GM23338 (cell line): ENCODE results near the gene LLGL1. TPM values are rescaled to one million over a fixed set of nuclear protein-coding genes. Genes with fewer than 3 reads are reported as not detected.

Experiments used
- ATAC-seq: fragments of 200-7000 bp; cut with Tn5 transposase; 3 replicates; pipeline ENCODE4 v1.9.1; 2020
- DNase-seq: peaks from one replicate; pipeline ENCODE4 v3.0.0-alpha.2; 2015; ENCODE audit warnings: low spot score
- H2AFZ ChIP-seq: fragments of 200-600 bp; sonication (generic); 2 replicates; pipeline ENCODE4 v1.8.0; 2016; ENCODE audit warnings: antibody characterized with exemption, mild to moderate bottlenecking, moderate library complexity
- H3F3A ChIP-seq: fragments of 200-600 bp; sonication (generic); replicated peaks from 2 replicates; pipeline ENCODE4 v1.8.0; 2017; ENCODE audit warnings: antibody characterized with exemption, mixed run types, low read depth
- H3K27ac ChIP-seq: fragments of 200-600 bp; sonication (generic); 2 replicates; pipeline ENCODE4 v1.6.1; 2016; ENCODE audit warnings: low read depth
- H3K27me3 ChIP-seq: fragments of 200-600 bp; sonication (generic); 2 replicates; pipeline ENCODE4 v1.8.0; 2016; ENCODE audit warnings: mild to moderate bottlenecking, mixed run types, moderate library complexity; ENCODE audit not compliant: insufficient read depth
- H3K36me3 ChIP-seq: fragments of 200-600 bp; sonication (generic); 2 replicates; pipeline ENCODE4 v1.8.0; 2016; ENCODE audit warnings: mild to moderate bottlenecking; ENCODE audit not compliant: insufficient read depth
- H3K4me1 ChIP-seq: fragments of 200-600 bp; sonication (generic); 2 replicates; pipeline ENCODE4 v1.8.0; 2016; ENCODE audit warnings: mild to moderate bottlenecking, moderate library complexity; ENCODE audit not compliant: insufficient read depth
- H3K4me2 ChIP-seq: fragments of 200-600 bp; sonication (generic); 2 replicates; pipeline ENCODE4 v1.7.1; 2017; ENCODE audit warnings: mixed run types
- H3K4me3 ChIP-seq: fragments of 200-600 bp; sonication (generic); 2 replicates; pipeline ENCODE4 v1.6.1; 2016; ENCODE audit warnings: mixed run types
- H3K79me2 ChIP-seq: fragments of 200-600 bp; sonication (generic); replicated peaks from 2 replicates; pipeline ENCODE4 v1.8.0; 2017; ENCODE audit warnings: mild to moderate bottlenecking; ENCODE audit not compliant: insufficient read depth
- H3K9me2 ChIP-seq: fragments of 200-600 bp; sonication (generic); 2 replicates; pipeline ENCODE4 v1.8.0; 2017; ENCODE audit not compliant: insufficient read depth
- H4K20me1 ChIP-seq: fragments of 200-600 bp; sonication (generic); replicated peaks from 2 replicates; pipeline ENCODE4 v1.8.0; 2017; ENCODE audit warnings: mild to moderate bottlenecking; ENCODE audit not compliant: insufficient read depth
- H3K27ac Mint-ChIP-seq: 2 replicates; pipeline ENCODE4 v1.8.0; 2020; ENCODE audit warnings: inconsistent platforms, mild to moderate bottlenecking, moderate library complexity, mixed read lengths
- H3K27me3 Mint-ChIP-seq: 3 replicates; pipeline ENCODE4 v1.8.0; 2022; ENCODE audit warnings: low read depth, mild to moderate bottlenecking, moderate library complexity, mixed read lengths, inconsistent platforms; ENCODE audit not compliant: insufficient read depth, poor library complexity
- H3K36me3 Mint-ChIP-seq: 3 replicates; pipeline ENCODE4 v1.8.0; 2021; ENCODE audit warnings: low read depth, mild to moderate bottlenecking, inconsistent platforms, moderate library complexity, mixed read lengths
- H3K4me1 Mint-ChIP-seq: 3 replicates; pipeline ENCODE4 v1.8.0; 2020; ENCODE audit warnings: mild to moderate bottlenecking, inconsistent platforms, mixed read lengths
- H3K4me3 Mint-ChIP-seq: 3 replicates; pipeline ENCODE4 v1.8.0; 2021; ENCODE audit warnings: moderate library complexity, mild to moderate bottlenecking, inconsistent platforms, mixed read lengths
- H3K9me3 Mint-ChIP-seq: 3 replicates; pipeline ENCODE4 v1.8.0; 2020; ENCODE audit warnings: moderate library complexity, mild to moderate bottlenecking, inconsistent platforms, mixed read lengths
- CREB1 ChIP-seq: fragments of 250-450 bp; sonication (Bioruptor Pico); IDR thresholded peaks from 2 replicates; pipeline ENCODE4 v1.5.0; 2020; ENCODE audit warnings: low read depth, mild to moderate bottlenecking, moderate library complexity
- CTCF ChIP-seq, 2 experiments: fragments of 200-600 bp in 1 of 2; sonication (generic) in 1 of 2; conservative IDR thresholded peaks; 2 replicates each; pipeline versions ENCODE4 v1.5.1 to v1.6.1; 2016 to 2017; ENCODE audit warnings: antibody characterized with exemption in 2 of 2, low read depth in 2 of 2, mild to moderate bottlenecking in 2 of 2, moderate library complexity in 1 of 2
- EZH2 ChIP-seq: fragments of 200-600 bp; sonication (generic); IDR thresholded peaks from one replicate; pipeline ENCODE4 v1.8.0; 2017; ENCODE audit warnings: antibody characterized with exemption, mild to moderate bottlenecking, low read depth; ENCODE audit not compliant: unreplicated experiment
- EZH2phosphoT487 ChIP-seq: fragments of 200-600 bp; sonication (generic); IDR thresholded peaks from one replicate; pipeline ENCODE4 v1.8.1; 2018; ENCODE audit warnings: antibody characterized with exemption; ENCODE audit not compliant: unreplicated experiment
- JUNB ChIP-seq: IDR thresholded peaks from one replicate; pipeline ENCODE4 v1.6.1; 2016; ENCODE audit warnings: antibody characterized with exemption; ENCODE audit not compliant: unreplicated experiment
- NANOG ChIP-seq: IDR thresholded peaks from 2 replicates; pipeline ENCODE4 v1.6.1; 2016; ENCODE audit warnings: antibody characterized with exemption, borderline replicate concordance
- POLR2AphosphoS5 ChIP-seq: IDR thresholded peaks from 2 replicates; pipeline ENCODE4 v1.6.1; 2016; ENCODE audit warnings: antibody characterized with exemption, low read depth
- REST ChIP-seq: IDR thresholded peaks from one replicate; pipeline ENCODE4 v1.6.1; 2018; ENCODE audit warnings: antibody characterized with exemption; ENCODE audit not compliant: unreplicated experiment
- STAT1 ChIP-seq: IDR thresholded peaks from one replicate; pipeline ENCODE4 v1.6.1; 2016; ENCODE audit warnings: antibody characterized with exemption; ENCODE audit not compliant: unreplicated experiment
- ZNF114 ChIP-seq: fragments of 250-450 bp; sonication (Bioruptor Pico); IDR thresholded peaks from 2 replicates; pipeline ENCODE4 v1.5.0; 2020; ENCODE audit warnings: mild to moderate bottlenecking, moderate library complexity
- ZNF331 ChIP-seq: fragments of 250-450 bp; sonication (Bioruptor Pico); IDR thresholded peaks from 2 replicates; pipeline ENCODE4 v1.5.0; 2020; ENCODE audit warnings: low read depth, mild to moderate bottlenecking, moderate library complexity
- ZNF462 ChIP-seq: fragments of 250-450 bp; sonication (Bioruptor Pico); IDR thresholded peaks from 2 replicates; pipeline ENCODE4 v1.5.0; 2020; ENCODE audit warnings: mild to moderate bottlenecking, moderate library complexity
- polyA plus RNA-seq: library from polyadenylated mRNA; unstranded; fragments of >200 nt; fragmentation: Nextera tagmentation; extraction: Ambion mirVana; gene quantifications from 2 replicates; pipeline ENCODE4 v1.2.1, GENCODE V29; 2016
- total RNA-seq: library from RNA; depleted of rRNA; stranded (reverse); fragments of >200 nt; shearing (Covaris generic); gene quantifications from 2 replicates; pipeline ENCODE4 v1.2.3, GENCODE V29; 2014
- TF ChIP-seq, protein P1 (sequence below): IDR thresholded peaks from 2 replicates; pipeline ENCODE4 v1.6.1; 2016; ENCODE audit warnings: antibody characterized with exemption

LLGL1 gene
- total and polyA plus RNA-seq, 2 experiments from 2014 or later = 5.9 to 129 TPM

- Mint-ChIP-seq H3K9me3 (no peaks in the 10 kb centered on the region), H3K36me3 (peaks cover 71% of the 10 kb centered on the region), H3K4me1 (peaks cover 14% of the 10 kb centered on the region), H3K27ac (no peak overlapping the region), H3K27me3 (peaks cover 13% of the 10 kb centered on the region), H3K4me3 (no peak overlapping the region)
- H3K4me1 ChIP-seq = peaks cover 9% of the 10 kb centered on the region
- no peaks in the 10 kb centered on the region for H3K27me3 ChIP-seq
- no peak for TF ChIP-seq ZNF462 (CRISPR knock-in tag)
- TF ChIP-seq CREB1 (CRISPR knock-in tag) = no peak
- TF ChIP-seq EZH2phosphoT487 = no peak
- TF ChIP-seq CTCF (conservative IDR thresholded peaks at IDR 0.05; ENCODE audit: low read depth in 2 of 2) = no peak
- no peak for TF ChIP-seq ZNF331 (CRISPR knock-in tag)
- TF ChIP-seq EZH2 = no peak
- TF ChIP-seq, protein P1, sequence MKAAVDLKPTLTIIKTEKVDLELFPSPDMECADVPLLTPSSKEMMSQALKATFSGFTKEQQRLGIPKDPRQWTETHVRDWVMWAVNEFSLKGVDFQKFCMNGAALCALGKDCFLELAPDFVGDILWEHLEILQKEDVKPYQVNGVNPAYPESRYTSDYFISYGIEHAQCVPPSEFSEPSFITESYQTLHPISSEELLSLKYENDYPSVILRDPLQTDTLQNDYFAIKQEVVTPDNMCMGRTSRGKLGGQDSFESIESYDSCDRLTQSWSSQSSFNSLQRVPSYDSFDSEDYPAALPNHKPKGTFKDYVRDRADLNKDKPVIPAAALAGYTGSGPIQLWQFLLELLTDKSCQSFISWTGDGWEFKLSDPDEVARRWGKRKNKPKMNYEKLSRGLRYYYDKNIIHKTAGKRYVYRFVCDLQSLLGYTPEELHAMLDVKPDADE = no peak
- no peak for TF ChIP-seq ZNF114 (CRISPR knock-in tag)
- TF ChIP-seq STAT1 = no peak
- TF ChIP-seq JUNB = no peak
- TF ChIP-seq POLR2AphosphoS5 = no peak
- TF ChIP-seq REST = no peak
- no peak for TF ChIP-seq NANOG
- no peak overlapping the region for H3K4me3 ChIP-seq
- H4K20me1 ChIP-seq = peaks cover 4% of the 10 kb centered on the region
- peaks cover 27% of the 10 kb centered on the region for H3K79me2 ChIP-seq
- no peak overlapping the region for H2AFZ ChIP-seq
- H3F3A ChIP-seq = peaks cover 11% of the 10 kb centered on the region; the same call in 1 of the 2 replicates
- no peaks in the 10 kb centered on the region for H3K9me2 ChIP-seq
- ATAC-seq = no peak
- H3K4me2 ChIP-seq = no peak overlapping the region
- DNase-seq = no peak
- H3K27ac ChIP-seq = no peak overlapping the region
- H3K36me3 ChIP-seq = peaks cover 19% of the 10 kb centered on the region
Measured at GRCh38 chr17:18253187-18253884, 27.9 kb downstream of the LLGL1 start.
